Urinary bladder (tissue), 4 donors: Measurements from ENCODE around the gene GLS2. TPM values are rescaled to one million over a fixed set of nuclear protein-coding genes. Genes with fewer than 3 reads are reported as not detected.
A peak's percentile ranks its signal among the peaks of the same experiment; 100 is the strongest.

Source experiments
- DNase-seq: peaks from one replicate; pipeline ENCODE4 v3.0.0-alpha.2; 2015; ENCODE audit errors: extremely low spot score
- H3K27ac ChIP-seq: one replicate; pipeline ENCODE4 v1.5.1; 2013; ENCODE audit warnings: low read depth, mild to moderate bottlenecking, moderate library complexity
- H3K36me3 ChIP-seq: one replicate; pipeline ENCODE4 v1.6.1; 2013; ENCODE audit warnings: mild to moderate bottlenecking, moderate library complexity; ENCODE audit not compliant: insufficient read depth
- H3K4me1 ChIP-seq: one replicate; pipeline ENCODE4 v1.6.1; 2013; ENCODE audit warnings: mild to moderate bottlenecking, moderate library complexity; ENCODE audit not compliant: insufficient read depth
- H3K4me3 ChIP-seq: one replicate; pipeline ENCODE4 v1.5.1; 2013; ENCODE audit warnings: low read depth, low read length
- WGBS: extraction: QIAGEN DNeasy Blood & Tissue Kit; methylation state at CpG from one replicate; pipeline ENCODE4 v1.1.7; 2013; 5-methylcytosine and 5-hydroxymethylcytosine counted together
- polyA plus RNA-seq: library from polyadenylated mRNA; stranded (reverse); fragments of 200-250 nt; gene quantifications from one replicate; pipeline ENCODE4 v1.2.3, GENCODE V29; 2013
- total RNA-seq: library from RNA; depleted of rRNA; stranded (reverse); fragments of >200 nt; gene quantifications from one replicate; pipeline ENCODE4 v1.2.3, GENCODE V29; 2014
- donor health status: healthy with polysubstance abuse.
- donor health status: healthy.

The GLS2 gene
- total and polyA plus RNA-seq, 2 donors = 0.79 to 0.90 TPM

GRCh38 chr12:56476972-56477432 lies 11.0 kb downstream of the GLS2 start:
- WGBS = 98% methylated on average over 1 of the region's 1 CpG
- Histone ChIP-seq H3K4me3 (no peak overlapping the region), H3K36me3 (no peaks in the 10 kb centered on the region), H3K27ac (no peak overlapping the region), H3K4me1 (no peaks in the 10 kb centered on the region)
- no peak for DNase-seq

GRCh38 chr12:56476143-56476542 lies 11.8 kb downstream of the GLS2 start:
- Histone ChIP-seq H3K36me3 (no peaks in the 10 kb centered on the region), H3K4me3 (no peak overlapping the region), H3K27ac (no peak overlapping the region), H3K4me1 (no peaks in the 10 kb centered on the region)
- 87% methylated on average over 6 of the region's 6 CpGs for WGBS
- DNase-seq = no peak

- Histone ChIP-seq H3K4me1 (no peaks in the 10 kb centered on the region), H3K4me3 (no peak overlapping the region), H3K27ac (no peak overlapping the region), H3K36me3 (no peaks in the 10 kb centered on the region)
- WGBS = 93% methylated on average over 9 of the region's 9 CpGs
- DNase-seq = no peak
Measured at GRCh38 chr12:56474389-56474788, 13.6 kb downstream of the GLS2 start.

DNA sequence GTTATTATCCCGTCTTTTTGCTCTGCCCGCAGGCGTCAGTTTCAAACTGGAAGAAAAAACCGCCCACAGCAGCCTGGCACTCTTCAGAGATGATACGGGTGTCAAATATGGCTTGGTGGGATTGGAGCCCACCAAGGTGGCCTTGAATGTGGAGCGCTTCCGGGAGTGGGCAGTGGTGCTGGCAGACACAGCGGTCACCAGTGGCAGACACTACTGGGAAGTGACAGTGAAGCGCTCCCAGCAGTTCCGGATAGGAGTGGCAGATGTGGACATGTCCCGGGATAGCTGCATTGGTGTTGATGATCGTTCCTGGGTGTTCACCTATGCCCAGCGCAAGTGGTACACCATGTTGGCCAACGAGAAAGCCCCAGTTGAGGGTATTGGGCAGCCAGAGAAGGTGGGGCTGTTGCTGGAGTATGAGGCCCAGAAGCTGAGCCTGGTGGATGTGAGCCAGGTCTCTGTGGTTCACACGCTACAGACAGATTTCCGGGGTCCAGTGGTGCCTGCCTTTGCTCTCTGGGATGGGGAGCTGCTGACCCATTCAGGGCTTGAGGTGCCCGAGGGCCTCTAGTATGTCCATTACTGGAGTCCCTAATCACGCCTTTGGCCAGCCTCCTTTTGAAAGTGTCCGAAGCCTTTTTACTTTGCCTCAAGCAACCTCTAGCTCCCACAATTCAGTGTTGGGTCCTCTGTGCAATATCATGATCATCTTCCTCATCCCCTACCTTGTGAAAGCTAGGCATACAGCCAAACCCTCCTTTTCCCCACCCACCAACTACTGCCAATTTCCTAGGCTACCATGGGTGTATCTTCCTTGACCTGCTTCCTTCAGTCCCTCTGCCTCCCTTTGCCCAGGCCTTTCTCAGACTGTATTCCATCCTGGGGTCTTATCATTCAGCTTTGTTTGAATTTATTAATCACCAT lies 18.7 kb downstream of the GLS2 start:
- Histone ChIP-seq H3K4me3 (peak overlapping the region; percentile 66), H3K27ac (peak overlapping the region; percentile 81), H3K36me3 (no peaks in the 10 kb centered on the region), H3K4me1 (no peaks in the 10 kb centered on the region)
- 45% methylated on average over 19 of the region's 19 CpGs for WGBS
- DNase-seq = no peak

DNA sequence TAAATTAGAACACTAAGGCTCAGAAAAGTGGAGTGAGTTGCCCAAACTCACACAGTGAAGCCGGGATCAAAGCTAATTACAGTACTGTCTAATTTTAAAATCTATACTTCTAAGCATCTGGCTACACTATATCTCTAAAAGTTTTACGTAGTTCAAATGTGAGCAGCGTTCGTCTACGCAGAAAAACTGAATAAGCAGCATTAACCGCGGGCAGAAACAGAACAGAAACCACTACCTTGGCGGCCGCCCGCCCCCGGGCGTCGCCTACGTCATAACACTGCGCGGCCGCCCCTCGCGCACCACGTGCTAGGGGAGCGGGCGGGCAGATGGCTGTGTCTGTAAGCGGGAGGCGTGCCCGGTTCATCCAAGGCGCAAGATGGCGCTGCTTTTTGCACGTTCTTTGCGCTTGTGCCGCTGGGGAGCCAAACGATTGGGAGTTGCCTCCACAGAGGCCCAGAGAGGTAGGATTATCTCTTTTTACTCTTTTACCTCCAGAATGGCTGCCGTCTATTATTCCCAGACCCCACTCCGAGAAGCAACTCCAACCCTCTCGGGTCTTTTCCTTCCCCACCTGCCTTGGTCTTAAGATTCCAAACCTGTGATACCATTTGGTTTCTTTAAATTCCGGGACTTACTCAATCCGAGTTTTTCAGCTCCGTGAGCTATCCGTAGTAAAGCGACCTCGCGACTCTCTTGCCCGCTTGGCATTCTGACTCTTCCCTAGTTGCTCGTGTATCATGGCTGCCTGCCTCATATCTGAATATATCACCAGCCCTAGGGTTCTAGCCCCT lies 19.6 kb downstream of the GLS2 start, which contains the start of gene SPRYD4:
Gene SPRYD4 (plus strand): TSS at position 363 of the 791 bp plus-strand sequence. CDS start 14 bp downstream, at position 377.
- Histone ChIP-seq H3K4me3 (peak within 1 kb of the TSS; percentile 66), H3K36me3 (no peaks in the 10 kb centered on the region), H3K27ac (peak within 1 kb of the TSS; percentile 81), H3K4me1 (no peaks in the 10 kb centered on the region)
- peak; percentile 77 for DNase-seq
- WGBS = under 1% methylated on average over 43 of the region's 43 CpGs

DNA sequence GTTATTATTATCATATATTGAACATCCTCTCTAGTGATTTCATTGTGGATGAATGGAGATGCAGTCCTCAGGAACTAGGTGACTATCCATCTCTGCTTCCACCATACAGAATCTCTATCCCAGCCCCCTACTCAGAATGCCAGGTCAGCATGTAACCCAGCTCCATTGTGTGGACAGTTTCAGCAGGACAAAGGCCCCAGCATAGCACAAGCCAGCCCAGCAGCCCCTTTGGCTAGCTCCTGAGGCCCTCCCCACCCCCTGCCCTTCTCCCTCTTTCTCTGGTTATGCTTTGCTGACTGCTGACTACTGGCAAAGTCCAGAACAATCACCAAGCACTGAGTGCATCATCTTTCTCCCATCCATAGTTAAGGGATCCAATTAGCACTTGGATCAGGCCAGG lies 25.4 kb downstream of the GLS2 start:
- no peaks in the 10 kb centered on the region for H3K36me3 ChIP-seq
- no peak overlapping the region for H3K4me3 ChIP-seq
- no peaks in the 10 kb centered on the region for H3K4me1 ChIP-seq
- H3K27ac ChIP-seq = no peak overlapping the region
- no peak for DNase-seq

DNA sequence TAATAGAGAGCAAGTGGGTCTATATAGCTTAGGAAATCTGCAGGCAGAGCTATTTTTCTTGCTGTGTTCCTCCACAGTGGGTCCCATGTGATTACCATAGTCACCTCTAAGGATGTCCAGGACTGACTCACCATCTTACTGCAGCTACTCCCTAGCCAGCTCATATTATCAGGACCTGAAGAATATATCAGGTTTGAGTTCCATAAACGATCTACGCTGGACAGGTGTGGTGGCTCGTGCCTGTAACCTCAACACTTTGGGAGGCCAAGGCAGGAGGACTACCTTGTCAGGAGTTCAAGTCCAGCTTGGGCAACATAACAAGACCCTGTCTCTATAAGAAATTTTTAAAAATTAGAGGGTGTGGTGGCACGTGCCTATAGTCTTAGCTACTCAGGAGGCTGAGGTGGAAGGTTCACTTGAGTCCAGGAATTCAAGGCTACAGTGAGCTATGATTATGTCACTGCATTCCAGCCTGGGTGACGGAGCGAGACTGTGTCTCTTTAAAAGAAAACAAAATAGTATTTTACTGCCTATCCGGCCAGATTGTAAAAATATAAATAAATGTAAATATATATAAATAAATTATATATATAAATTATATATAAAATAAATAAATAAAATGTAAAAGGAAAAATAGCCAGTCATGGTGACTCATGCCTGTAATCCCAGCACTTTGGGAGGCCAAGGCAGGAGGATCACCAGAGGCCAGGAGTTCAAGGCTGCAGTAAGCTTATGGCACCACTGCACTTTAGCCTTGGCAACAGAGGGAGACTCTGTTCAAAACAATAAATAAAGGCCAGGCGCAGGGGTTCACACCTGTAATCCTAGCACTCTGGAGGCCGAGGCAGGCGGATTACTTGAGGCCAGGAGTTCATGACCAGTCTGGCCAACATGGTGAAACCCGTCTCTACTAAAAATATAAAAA lies 26.5 kb downstream of the GLS2 start:
- Histone ChIP-seq H3K4me3 (no peak overlapping the region), H3K27ac (no peak overlapping the region), H3K4me1 (no peaks in the 10 kb centered on the region), H3K36me3 (no peaks in the 10 kb centered on the region)
- WGBS = 83% methylated on average over 11 of the region's 11 CpGs
- no peak for DNase-seq

DNA sequence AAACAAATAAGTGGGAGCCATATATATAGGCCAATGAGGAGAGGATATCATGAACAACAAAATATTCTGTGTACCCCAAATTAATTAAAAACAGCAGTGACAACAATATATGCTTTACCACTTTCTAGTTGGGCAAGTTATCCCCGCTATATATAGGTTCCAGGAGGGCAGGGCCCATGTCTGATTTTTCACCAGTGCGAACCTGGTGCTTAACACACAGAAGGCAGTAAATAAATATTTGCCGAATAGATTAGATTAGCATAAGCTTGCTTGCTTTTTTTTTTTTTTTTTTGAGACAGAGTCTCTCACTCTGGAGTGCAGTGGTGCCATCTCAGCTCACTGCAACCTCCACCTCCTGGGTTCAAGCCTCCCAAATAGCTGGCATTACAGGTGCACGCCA lies 30.1 kb downstream of the GLS2 start:
- DNase-seq = no peak
- 84% methylated on average over 4 of the region's 4 CpGs for WGBS
- no peak overlapping the region for H3K4me3 ChIP-seq

GRCh38 chr12:56454557-56454956 lies 33.4 kb downstream of the GLS2 start, which contains the start of gene MIP:
Gene MIP, minus strand, starts transcription at chr12:56454657. Its CDS starts 44 bp downstream, at chr12:56454613.
- Histone ChIP-seq H3K36me3 (no peaks in the 10 kb centered on the region), H3K4me3 (no peak within 1 kb of the TSS), H3K4me1 (no peaks in the 10 kb centered on the region), H3K27ac (no peak within 1 kb of the TSS)
- no peak for DNase-seq
- 83% methylated on average over 5 of the region's 5 CpGs for WGBS

More for the DNA sequence above, 30.1 kb downstream of the GLS2 start:
- H3K4me1 ChIP-seq = no peaks in the 10 kb centered on the region
- H3K36me3 ChIP-seq = no peaks in the 10 kb centered on the region
- H3K27ac ChIP-seq = no peak overlapping the region

DNA sequence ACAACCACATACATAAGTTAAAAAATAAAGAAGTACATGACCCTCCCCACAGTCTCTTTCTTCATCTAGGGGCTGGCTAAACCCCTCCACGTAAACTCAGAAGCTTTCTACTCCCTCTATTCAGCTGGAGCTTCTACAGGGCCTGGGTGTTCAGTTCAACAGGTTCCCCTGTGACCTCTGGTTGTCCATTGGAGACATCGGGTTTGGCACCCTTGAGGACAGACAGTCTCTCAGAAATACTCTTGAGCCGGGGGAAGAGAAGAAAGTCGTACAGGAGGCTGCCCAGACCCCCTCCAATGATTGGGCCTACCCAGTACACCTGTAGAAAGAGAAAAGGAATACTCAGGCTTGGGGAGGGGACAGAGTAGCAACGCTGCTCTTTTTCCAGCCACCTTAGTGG lies 36.8 kb downstream of the GLS2 start:
- no peak for DNase-seq
- no peaks in the 10 kb centered on the region for H3K36me3 ChIP-seq
- H3K4me1 ChIP-seq = no peaks in the 10 kb centered on the region
- no peak overlapping the region for H3K27ac ChIP-seq
- 67% methylated on average over 5 of the region's 5 CpGs for WGBS
- no peak overlapping the region for H3K4me3 ChIP-seq

GRCh38 chr12:56450241-56450640 lies 37.7 kb downstream of the GLS2 start:
- no peak overlapping the region for H3K27ac ChIP-seq
- no peaks in the 10 kb centered on the region for H3K36me3 ChIP-seq
- H3K4me1 ChIP-seq = no peaks in the 10 kb centered on the region
- DNase-seq = no peak
- WGBS = 80% methylated on average over 3 of the region's 3 CpGs
- no peak overlapping the region for H3K4me3 ChIP-seq

DNA sequence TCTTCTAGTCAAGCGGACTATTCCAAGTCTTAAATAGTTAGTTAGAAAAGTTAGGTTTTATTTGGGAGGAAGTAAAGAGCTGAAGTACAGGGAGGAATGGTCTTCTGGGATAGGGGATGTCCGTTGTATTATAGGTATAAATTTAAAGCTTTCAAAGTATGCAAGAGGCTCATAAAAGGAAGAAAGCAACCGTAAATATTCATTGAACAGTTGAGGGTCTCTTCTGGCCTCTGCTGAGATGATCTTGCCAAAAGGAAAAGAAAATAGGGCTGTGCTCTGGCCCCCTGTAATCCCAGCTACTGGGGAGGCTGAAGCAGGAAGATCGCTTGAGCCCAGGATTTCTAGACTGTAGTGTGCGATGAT lies 38.4 kb downstream of the GLS2 start:
- no peaks in the 10 kb centered on the region for H3K4me1 ChIP-seq
- 30% methylated on average over 5 of the region's 5 CpGs for WGBS
- H3K4me3 ChIP-seq = peak overlapping the region; percentile 53
- no peaks in the 10 kb centered on the region for H3K36me3 ChIP-seq
- peak overlapping the region; percentile 66 for H3K27ac ChIP-seq
- DNase-seq = no peak
